Measurements from ENCODE around the gene CAVIN2. TPM values are rescaled to one million over a fixed set of nuclear protein-coding genes. Genes with fewer than 3 reads are reported as not detected.

The CAVIN2 gene
- total and polyA plus RNA-seq, 4 donors, result 55.1 to 160 (median 104) TPM

DNA sequence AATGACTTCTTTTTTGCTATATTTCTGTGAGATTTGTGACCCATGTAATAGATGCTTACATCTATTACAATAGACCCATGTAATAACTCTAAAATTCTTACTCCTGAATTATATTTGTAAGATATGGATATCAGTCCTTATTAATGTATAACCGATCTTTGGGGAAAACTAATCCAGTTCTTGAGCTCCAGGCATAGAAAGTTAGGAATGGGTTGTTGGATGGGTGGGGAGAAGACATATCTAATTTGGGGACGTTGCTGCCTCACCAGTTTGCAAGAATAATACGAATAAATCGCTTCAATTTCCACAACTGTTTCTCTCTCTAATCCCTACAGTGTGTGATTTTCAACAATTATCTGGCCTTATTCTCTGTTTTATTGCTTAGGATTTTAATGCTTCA, 13.5 kb downstream of the CAVIN2 start:
- WGBS, 2 donors, result 93 to 94% methylated on average over 4 of the region's 4 CpGs
- no peaks in the 10 kb centered on the region for H3K27me3 ChIP-seq (ENCODE audit: control insufficient read depth in 3 of 3, insufficient read depth in 3 of 3, low read length in 2 of 3)
- no peak for DNase-seq
- no peak overlapping the region for H3K27ac ChIP-seq (ENCODE audit: low read depth in 1 of 2, low read length in 1 of 2)
- H3K36me3 ChIP-seq (ENCODE audit: control insufficient read depth in 4 of 4, insufficient read depth in 4 of 4, low read length in 4 of 4), result peaks cover 0 to 6% (median 2%) of the 10 kb centered on the region in 4 donors
- TF ChIP-seq, protein P1, sequence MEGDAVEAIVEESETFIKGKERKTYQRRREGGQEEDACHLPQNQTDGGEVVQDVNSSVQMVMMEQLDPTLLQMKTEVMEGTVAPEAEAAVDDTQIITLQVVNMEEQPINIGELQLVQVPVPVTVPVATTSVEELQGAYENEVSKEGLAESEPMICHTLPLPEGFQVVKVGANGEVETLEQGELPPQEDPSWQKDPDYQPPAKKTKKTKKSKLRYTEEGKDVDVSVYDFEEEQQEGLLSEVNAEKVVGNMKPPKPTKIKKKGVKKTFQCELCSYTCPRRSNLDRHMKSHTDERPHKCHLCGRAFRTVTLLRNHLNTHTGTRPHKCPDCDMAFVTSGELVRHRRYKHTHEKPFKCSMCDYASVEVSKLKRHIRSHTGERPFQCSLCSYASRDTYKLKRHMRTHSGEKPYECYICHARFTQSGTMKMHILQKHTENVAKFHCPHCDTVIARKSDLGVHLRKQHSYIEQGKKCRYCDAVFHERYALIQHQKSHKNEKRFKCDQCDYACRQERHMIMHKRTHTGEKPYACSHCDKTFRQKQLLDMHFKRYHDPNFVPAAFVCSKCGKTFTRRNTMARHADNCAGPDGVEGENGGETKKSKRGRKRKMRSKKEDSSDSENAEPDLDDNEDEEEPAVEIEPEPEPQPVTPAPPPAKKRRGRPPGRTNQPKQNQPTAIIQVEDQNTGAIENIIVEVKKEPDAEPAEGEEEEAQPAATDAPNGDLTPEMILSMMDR (IDR thresholded peaks at IDR 0.05; ENCODE audit: control extremely low read depth, extremely low read depth), result no peak
- peaks cover 0 to 18% (median 6%) of the 10 kb centered on the region in 5 donors for H3K4me1 ChIP-seq (ENCODE audit: control insufficient read depth in 5 of 5, insufficient read depth in 5 of 5, low read length in 5 of 5)
- H3K4me3 ChIP-seq, result no peak overlapping the region
- H3K9me3 ChIP-seq (ENCODE audit: control insufficient read depth in 4 of 4, insufficient read depth in 3 of 4, low read length in 3 of 4), result peaks cover 0 to 2% (median 0%) of the 10 kb centered on the region in 4 donors
- no peak for ATAC-seq (ENCODE audit: insufficient read depth, low FRiP score)
- no peak overlapping the region for H3K9ac ChIP-seq (ENCODE audit: insufficient read depth in 1 of 2, low read length in 2 of 2)

- Histone ChIP-seq H3K4me3 (no peak overlapping the region), H3K9me3 (ENCODE audit: control insufficient read depth in 4 of 4, insufficient read depth in 3 of 4, low read length in 3 of 4) (peaks cover 0 to 2% (median 0%) of the 10 kb centered on the region in 4 donors), H3K4me1 (ENCODE audit: control insufficient read depth in 5 of 5, insufficient read depth in 5 of 5, low read length in 5 of 5) (peaks cover 0 to 15% (median 6%) of the 10 kb centered on the region in 5 donors), H3K36me3 (ENCODE audit: control insufficient read depth in 4 of 4, insufficient read depth in 4 of 4, low read length in 4 of 4) (peaks cover 0 to 6% (median 2%) of the 10 kb centered on the region in 4 donors), H3K27me3 (ENCODE audit: control insufficient read depth in 3 of 3, insufficient read depth in 3 of 3, low read length in 2 of 3) (no peaks in the 10 kb centered on the region), H3K27ac (ENCODE audit: low read depth in 1 of 2, low read length in 1 of 2) (no peak overlapping the region), H3K9ac (ENCODE audit: insufficient read depth in 1 of 2, low read length in 2 of 2) (no peak overlapping the region)
- no peak for DNase-seq
- TF ChIP-seq, protein P1 (IDR thresholded peaks at IDR 0.05; ENCODE audit: control extremely low read depth, extremely low read depth), result no peak
- no peak for ATAC-seq (ENCODE audit: insufficient read depth, low FRiP score)
Measured at GRCh38 chr2:191832668-191833067, 14.2 kb downstream of the CAVIN2 start.

DNA sequence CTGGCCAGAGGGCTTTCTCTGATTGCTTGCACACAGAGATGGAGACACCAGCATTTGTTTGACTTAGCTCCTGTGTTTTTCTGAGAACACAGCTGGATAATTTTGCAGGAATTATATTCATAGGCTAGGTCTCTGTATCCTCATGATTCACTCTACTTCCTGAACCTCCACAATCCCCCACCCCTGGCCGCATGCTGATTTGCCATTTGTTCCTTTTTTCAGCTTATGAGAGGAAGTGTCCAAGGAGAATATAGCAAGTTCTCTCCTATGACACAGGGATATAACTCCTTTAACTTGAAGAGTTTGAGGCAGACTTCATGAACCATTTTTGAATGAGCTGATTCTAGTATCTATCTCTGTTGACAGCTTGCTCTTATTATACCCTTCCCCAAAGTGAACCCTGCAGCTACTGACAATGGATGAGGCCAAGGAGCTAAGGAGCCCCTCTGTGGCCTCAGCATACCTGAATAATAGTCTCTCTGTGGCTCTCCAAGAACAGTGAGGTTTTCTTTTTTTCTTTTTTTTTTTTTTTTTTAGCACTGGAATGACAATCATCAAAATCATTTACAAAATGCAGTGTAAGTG, 15.4 kb downstream of the CAVIN2 start:
- WGBS, 2 donors, result 27 to 64% methylated on average over 1 of the region's 1 CpG
- DNase-seq, result no peak
- no peaks in the 10 kb centered on the region for H3K27me3 ChIP-seq (ENCODE audit: control insufficient read depth in 3 of 3, insufficient read depth in 3 of 3, low read length in 2 of 3)
- H3K4me3 ChIP-seq, result no peak overlapping the region
- no peak overlapping the region for H3K9ac ChIP-seq (ENCODE audit: insufficient read depth in 1 of 2, low read length in 2 of 2)
- H3K36me3 ChIP-seq (ENCODE audit: control insufficient read depth in 4 of 4, insufficient read depth in 4 of 4, low read length in 4 of 4), result peaks cover 0 to 6% (median 2%) of the 10 kb centered on the region in 4 donors
- TF ChIP-seq, protein P1 (IDR thresholded peaks at IDR 0.05; ENCODE audit: control extremely low read depth, extremely low read depth), result no peak
- peak; percentile 9 for ATAC-seq (ENCODE audit: insufficient read depth, low FRiP score)
- peaks cover 0 to 4% (median 1%) of the 10 kb centered on the region in 5 donors for H3K4me1 ChIP-seq (ENCODE audit: control insufficient read depth in 5 of 5, insufficient read depth in 5 of 5, low read length in 5 of 5)
- H3K9me3 ChIP-seq (ENCODE audit: control insufficient read depth in 4 of 4, insufficient read depth in 3 of 4, low read length in 3 of 4), result peaks cover 0 to 2% (median 0%) of the 10 kb centered on the region in 4 donors
- H3K27ac ChIP-seq (ENCODE audit: low read depth in 1 of 2, low read length in 1 of 2), result no peak overlapping the region

DNA sequence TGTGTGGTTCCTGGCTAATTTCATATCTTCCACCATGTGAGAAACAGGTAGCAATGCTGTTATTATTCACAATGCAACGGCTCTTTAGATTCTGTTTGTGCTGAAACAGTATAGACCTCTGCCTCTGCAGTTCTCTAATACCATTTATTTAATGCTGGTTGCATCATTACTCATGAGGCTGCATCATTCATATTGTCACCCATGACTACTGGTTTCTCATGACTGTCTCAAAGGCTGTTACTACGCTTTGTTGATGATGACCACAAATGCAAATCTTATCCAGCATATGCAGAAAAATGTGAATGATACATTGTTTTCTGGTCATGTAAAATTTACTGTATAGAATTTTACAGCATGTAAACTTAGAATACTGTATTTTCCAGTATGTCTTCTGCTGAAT, 22.5 kb downstream of the CAVIN2 start:
- whole genome bisulfite sequencing, 2 donors, result 95 to 99% methylated on average over 2 of the region's 2 CpGs
- H3K4me3 ChIP-seq, result no peak overlapping the region
- H3K9ac ChIP-seq (ENCODE audit: insufficient read depth in 1 of 2, low read length in 2 of 2), result no peak overlapping the region
- TF ChIP-seq, protein P1 (IDR thresholded peaks at IDR 0.05; ENCODE audit: control extremely low read depth, extremely low read depth), result no peak
- no peak for ATAC-seq (ENCODE audit: insufficient read depth, low FRiP score)
- H3K9me3 ChIP-seq (ENCODE audit: control insufficient read depth in 4 of 4, insufficient read depth in 3 of 4, low read length in 3 of 4), result peaks cover 0 to 2% (median 0%) of the 10 kb centered on the region in 4 donors
- no peaks in the 10 kb centered on the region for H3K4me1 ChIP-seq (ENCODE audit: control insufficient read depth in 5 of 5, insufficient read depth in 5 of 5, low read length in 5 of 5)
- no peaks in the 10 kb centered on the region for H3K27me3 ChIP-seq (ENCODE audit: control insufficient read depth in 3 of 3, insufficient read depth in 3 of 3, low read length in 2 of 3)
- no peaks in the 10 kb centered on the region for H3K36me3 ChIP-seq (ENCODE audit: control insufficient read depth in 4 of 4, insufficient read depth in 4 of 4, low read length in 4 of 4)
- no peak overlapping the region for H3K27ac ChIP-seq (ENCODE audit: low read depth in 1 of 2, low read length in 1 of 2)
- no peak for DNase-seq

All from lung (tissue), 12 donors.